H1 (cell line): Measurements from ENCODE around the gene NEDD4L. TPM values are rescaled to one million over a fixed set of nuclear protein-coding genes. Genes with fewer than 3 reads are reported as not detected.

Source experiments
- CTCF ChIA-PET: fragments of 300-600 bp; sonication (Branson Sonifier 250); formaldehyde crosslinking; loops from one replicate; lab custom pipeline; 2021; ENCODE audit not compliant: partially characterized antibody; lab: Charles Lee
- POLR2A ChIA-PET: fragments of 300-600 bp; sonication (Branson Sonifier 250); formaldehyde crosslinking; loops from one replicate; lab custom pipeline; 2021; ENCODE audit warnings: inconsistent platforms; ENCODE audit not compliant: partially characterized antibody; lab: Charles Lee
- DNase-seq, 2 experiments: peaks; one replicate each; pipeline versions ENCODE4 v3.0.0 to v3.0.0-alpha.2; 2010 to 2022; ENCODE audit warnings: low spot score in 2 of 2, low read depth in 1 of 2, mixed read lengths in 1 of 2
- FAIRE-seq: peaks from 2 replicates; lab custom pipeline; 2011; peaks lifted over from hg19 to GRCh38; lab: Jason Lieb, UNC
- H2AFZ ChIP-seq: 2 replicates; pipeline ENCODE4 v1.8.1; 2012; ENCODE audit warnings: low read length, inconsistent platforms
- H2AK5ac ChIP-seq: 2 replicates; pipeline ENCODE4 v1.6.1; 2013; ENCODE audit warnings: low read depth, low read length
- H2BK120ac ChIP-seq: replicated peaks from 2 replicates; pipeline ENCODE3; 2013; ENCODE audit warnings: low read depth, low read length, inconsistent platforms
- H2BK12ac ChIP-seq: 2 replicates; pipeline ENCODE4 v1.6.1; 2013; ENCODE audit warnings: low read depth, low read length
- H2BK15ac ChIP-seq: 2 replicates; pipeline ENCODE4 v1.6.1; 2013; ENCODE audit warnings: low read length
- H2BK20ac ChIP-seq: 2 replicates; pipeline ENCODE4 v1.6.1; 2013; ENCODE audit warnings: low read length
- H2BK5ac ChIP-seq: 2 replicates; pipeline ENCODE4 v1.6.1; 2013; ENCODE audit warnings: low read depth, low read length
- H3K14ac ChIP-seq: 2 replicates; pipeline ENCODE4 v1.6.1; 2013; ENCODE audit warnings: inconsistent platforms; ENCODE audit not compliant: insufficient read length
- H3K18ac ChIP-seq: 2 replicates; pipeline ENCODE4 v1.6.1; 2013; ENCODE audit warnings: low read length; ENCODE audit errors: extremely low read depth
- H3K23ac ChIP-seq: 2 replicates; pipeline ENCODE4 v1.6.1; 2013; ENCODE audit warnings: inconsistent platforms; ENCODE audit not compliant: insufficient read length
- H3K23me2 ChIP-seq: 2 replicates; pipeline ENCODE4 v1.6.1; 2013; ENCODE audit warnings: low read depth, low read length
- H3K27ac ChIP-seq: 2 replicates; pipeline ENCODE4 v1.6.1; 2011; ENCODE audit warnings: low read depth, low read length, inconsistent platforms
- H3K27me3 ChIP-seq, 4 experiments: replicated peaks in 1 of 4; 1 replicate in 1 of 4; 2 replicates in 3 of 4; pipeline versions ENCODE4 v1.6.1 to v1.8.1; 2011 to 2013; ENCODE audit warnings: low read length in 3 of 4, mild to moderate bottlenecking in 3 of 4, inconsistent platforms in 2 of 4, mixed read lengths in 2 of 4, moderate library complexity in 1 of 4; ENCODE audit not compliant: control insufficient read depth in 3 of 4, insufficient read depth in 3 of 4; ENCODE audit errors: extremely low read depth in 1 of 4
- H3K36me3 ChIP-seq, 4 experiments: 2 replicates each; pipeline versions ENCODE4 v1.6.1 to v1.8.1; 2011 to 2013; ENCODE audit warnings: mild to moderate bottlenecking in 4 of 4, low read length in 3 of 4, moderate library complexity in 2 of 4, control low read depth in 1 of 4, inconsistent platforms in 1 of 4; ENCODE audit not compliant: insufficient read depth in 4 of 4, control insufficient read depth in 2 of 4
- H3K4ac ChIP-seq: replicated peaks from 2 replicates; pipeline ENCODE3; 2013; ENCODE audit warnings: low read length, low read depth, mixed read lengths, inconsistent platforms; ENCODE audit not compliant: insufficient read length
- H3K4me1 ChIP-seq, 4 experiments: replicated peaks in 1 of 4; 1 replicate in 1 of 4; 2 replicates in 3 of 4; pipeline versions ENCODE4 v1.6.1 to v1.8.1; 2011 to 2013; ENCODE audit warnings: low read length in 3 of 4, inconsistent platforms in 2 of 4, mixed read lengths in 1 of 4; ENCODE audit not compliant: insufficient read depth in 4 of 4, control insufficient read depth in 3 of 4
- H3K4me2 ChIP-seq, 2 experiments: 2 replicates each; pipeline versions ENCODE4 v1.6.1 to v1.8.1; 2011 to 2013; ENCODE audit warnings: low read depth in 2 of 2, low read length in 2 of 2, control low read depth in 1 of 2, inconsistent platforms in 1 of 2, mild to moderate bottlenecking in 1 of 2; ENCODE audit not compliant: insufficient read depth in 1 of 2
- H3K4me3 ChIP-seq, 4 experiments: fragments of 200-600, 300-600 bp in 1 of 4; sonication (generic), shearing (Covaris generic), sonication (Bioruptor Twin) in 1 of 4; 2 replicates each; pipeline versions ENCODE4 v1.5.1 to v1.8.1; 2011 to 2016; ENCODE audit warnings: low read length in 4 of 4, low read depth in 3 of 4, control low read depth in 2 of 4, inconsistent platforms in 2 of 4, mild to moderate bottlenecking in 2 of 4, mixed read lengths in 1 of 4, moderate library complexity in 1 of 4; ENCODE audit not compliant: insufficient read depth in 2 of 4; ENCODE audit errors: extremely low read depth in 1 of 4
- H3K56ac ChIP-seq: replicated peaks from 2 replicates; pipeline ENCODE3; 2013; ENCODE audit warnings: low read depth, mild to moderate bottlenecking, mixed read lengths, low read length, inconsistent platforms; ENCODE audit not compliant: insufficient read length
- H3K79me1 ChIP-seq: 2 replicates; pipeline ENCODE4 v1.6.1; 2013; ENCODE audit warnings: low read depth, low read length, control low read depth
- H3K79me2 ChIP-seq, 2 experiments: 2 replicates each; pipeline versions ENCODE4 v1.6.1 to v1.8.1; 2012 to 2013; ENCODE audit warnings: low read length in 2 of 2, mild to moderate bottlenecking in 2 of 2, inconsistent platforms in 1 of 2; ENCODE audit not compliant: insufficient read depth in 2 of 2, control insufficient read depth in 1 of 2
- H3K9ac ChIP-seq, 4 experiments: replicated peaks in 1 of 4; 1 replicate in 1 of 4; 2 replicates in 3 of 4; pipeline versions ENCODE4 v1.6.1 to v1.8.1; 2011 to 2013; ENCODE audit warnings: low read depth in 3 of 4, low read length in 3 of 4, control low read depth in 2 of 4, mild to moderate bottlenecking in 2 of 4, moderate library complexity in 2 of 4, inconsistent platforms in 1 of 4; ENCODE audit errors: extremely low read depth in 1 of 4
- H3K9me3 ChIP-seq, 2 experiments: 2 replicates each; pipeline versions ENCODE4 v1.6.1 to v1.8.1; 2012 to 2013; ENCODE audit warnings: mild to moderate bottlenecking in 2 of 2, moderate library complexity in 2 of 2, control low read depth in 1 of 2, inconsistent platforms in 1 of 2, low read depth in 1 of 2, low read length in 1 of 2, mixed read lengths in 1 of 2; ENCODE audit not compliant: insufficient read depth in 2 of 2
- H4K20me1 ChIP-seq, 2 experiments: replicated peaks in 1 of 2; 2 replicates each; pipeline versions ENCODE3 to v1.8.1; 2011 to 2013; ENCODE audit warnings: inconsistent platforms in 2 of 2, low read length in 2 of 2, mild to moderate bottlenecking in 1 of 2; ENCODE audit not compliant: insufficient read depth in 2 of 2, control insufficient read depth in 1 of 2
- H4K5ac ChIP-seq: 2 replicates; pipeline ENCODE4 v1.6.1; 2013; ENCODE audit warnings: low read length, low read depth, mixed read lengths, inconsistent platforms; ENCODE audit not compliant: insufficient read length
- H4K8ac ChIP-seq: 2 replicates; pipeline ENCODE4 v1.8.0; 2013; ENCODE audit warnings: mild to moderate bottlenecking, moderate library complexity, low read length, inconsistent platforms; ENCODE audit not compliant: insufficient read depth; ENCODE audit errors: extremely low read depth
- H4K91ac ChIP-seq: replicated peaks from 2 replicates; pipeline ENCODE3; 2013; ENCODE audit warnings: low read length, mixed read lengths, inconsistent platforms; ENCODE audit not compliant: insufficient read length
- CBX8 ChIP-seq: fragments of 300-800, 300-1000 bp; sonication (generic); IDR thresholded peaks from 2 replicates; pipeline ENCODE4 v1.7.1; 2016; ENCODE audit warnings: low read depth, low read length, borderline replicate concordance
- MAFK ChIP-seq: IDR thresholded peaks from 2 replicates; pipeline ENCODE4 v1.6.1; 2012; ENCODE audit warnings: low read depth, mild to moderate bottlenecking, improper control_type of control experiment, low read length
- POLR2AphosphoS5 ChIP-seq: IDR thresholded peaks from 2 replicates; pipeline ENCODE4 v1.6.1; 2011; ENCODE audit warnings: low read depth, low read length
- SIN3A ChIP-seq, 2 experiments: IDR thresholded peaks in 1 of 2; conservative IDR thresholded peaks in 1 of 2; 2 replicates each; pipeline ENCODE4 v1.6.1; 2011 to 2012; ENCODE audit warnings: low read length in 2 of 2, improper control_type of control experiment in 1 of 2, low read depth in 1 of 2, mild to moderate bottlenecking in 1 of 2
- SIRT6 ChIP-seq: IDR thresholded peaks from one replicate; pipeline ENCODE4 v1.7.1; 2012; ENCODE audit warnings: low read length, inconsistent platforms
- WGBS, 2 experiments: shearing (Covaris generic) in 1 of 2; methylation state at CpG; one replicate each; pipeline versions ENCODE4 v1.1.6 to v1.1.7; 2013 to 2015; ENCODE audit warnings: low lambda C conversion rate in 2 of 2, mixed read lengths in 2 of 2, inconsistent platforms in 1 of 2, low coverage in 1 of 2, missing lambda C conversion rate in 1 of 2; ENCODE audit not compliant: insufficient replicate concordance in 2 of 2, insufficient coverage in 1 of 2, insufficient read length in 1 of 2; ENCODE audit errors: extremely low coverage in 1 of 2, missing lambda C conversion rate in 1 of 2; 5-methylcytosine and 5-hydroxymethylcytosine counted together
- polyA plus RNA-seq, 7 experiments: library from polyadenylated mRNA; depleted of rRNA in 3 of 7; stranded (reverse) in 5 of 7; unstranded in 2 of 7; fragments of >200 nt in 5 of 7; fragments of 200-250 nt in 2 of 7; gene quantifications; 1 replicate in 5 of 7; 2 replicates in 1 of 7; 4 replicates in 1 of 7; pipeline versions ENCODE4 v1.2.1 to v1.2.3, GENCODE V29; 2011 to 2013; ENCODE audit warnings: missing spikeins in 2 of 7, mixed read lengths in 2 of 7
- total RNA-seq: library from RNA; stranded (reverse); fragmentation: NEBNext Ultra II Directional; extraction: Animal tissue kit (Norgen Biotek cat#: 25700); gene quantifications from 2 replicates; pipeline ENCODE4 v1.2.1, GENCODE V29; 2021
- TF ChIP-seq, protein P1 (sequence below): IDR thresholded peaks from 2 replicates; pipeline ENCODE4 v1.6.1; 2011; ENCODE audit warnings: low read length, improper control_type of control experiment

The NEDD4L gene
- total and polyA plus RNA-seq, 2 of the 8 experiments (the other 6 are each of a cell fraction or from before 2014, with no cell fraction given) = 37.3 to 69.8 TPM

DNA sequence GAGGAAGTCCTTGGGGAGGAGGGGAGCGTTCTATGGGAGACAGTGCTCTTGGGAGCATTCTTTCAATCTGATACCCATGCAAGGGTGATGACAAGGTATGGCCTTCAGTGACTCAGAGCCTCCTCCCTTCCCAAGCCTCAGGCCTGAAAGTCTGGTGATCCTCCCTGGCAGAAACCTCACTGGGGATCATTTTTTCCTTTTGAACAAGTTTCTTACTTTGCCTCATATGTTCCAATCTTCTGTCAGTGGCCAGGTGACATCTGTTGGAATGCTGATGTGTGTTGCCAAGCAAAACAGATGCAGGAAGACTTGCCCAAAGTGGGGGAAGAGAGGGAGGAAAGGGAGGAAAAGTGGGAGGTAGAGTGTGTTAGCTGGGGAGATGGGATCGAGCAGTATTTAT is 224.8 kb downstream of the NEDD4L start:
- H4K8ac ChIP-seq = no peak overlapping the region
- H3K14ac ChIP-seq = no peak overlapping the region
- ChIA-PET POLR2A (no interaction called here), CTCF (no interaction called here)
- H2BK5ac ChIP-seq = no peak overlapping the region
- H3K23me2 ChIP-seq = no peaks in the 10 kb centered on the region
- H2BK120ac ChIP-seq = no peak overlapping the region
- no peak overlapping the region for H2BK20ac ChIP-seq
- H3K9me3 ChIP-seq = no peaks in the 10 kb centered on the region
- H3K36me3 ChIP-seq = no peaks in the 10 kb centered on the region
- H4K20me1 ChIP-seq = no peaks in the 10 kb centered on the region
- peaks cover 8% of the 10 kb centered on the region; the same call in 1 of the 2 replicates for H3K79me1 ChIP-seq
- no peak overlapping the region for H3K9ac ChIP-seq
- H3K56ac ChIP-seq = no peak overlapping the region
- H3K27me3 ChIP-seq = no peaks in the 10 kb centered on the region
- no peak overlapping the region for H2BK15ac ChIP-seq
- H4K5ac ChIP-seq = no peak overlapping the region
- no peak overlapping the region for H2AFZ ChIP-seq
- no peak overlapping the region for H3K4me3 ChIP-seq
- H3K18ac ChIP-seq = no peak overlapping the region
- H2BK12ac ChIP-seq = no peak overlapping the region
- TF ChIP-seq POLR2AphosphoS5 (no peak), CBX8 (no peak), MAFK (no peak), SIRT6 (no peak), SIN3A (conservative IDR thresholded peaks at IDR 0.05 in 1 of 2, IDR thresholded peaks at IDR 0.05 in 1 of 2; ENCODE audit: low read depth in 1 of 2, low read length in 2 of 2) (no peak)
- TF ChIP-seq, protein P1, sequence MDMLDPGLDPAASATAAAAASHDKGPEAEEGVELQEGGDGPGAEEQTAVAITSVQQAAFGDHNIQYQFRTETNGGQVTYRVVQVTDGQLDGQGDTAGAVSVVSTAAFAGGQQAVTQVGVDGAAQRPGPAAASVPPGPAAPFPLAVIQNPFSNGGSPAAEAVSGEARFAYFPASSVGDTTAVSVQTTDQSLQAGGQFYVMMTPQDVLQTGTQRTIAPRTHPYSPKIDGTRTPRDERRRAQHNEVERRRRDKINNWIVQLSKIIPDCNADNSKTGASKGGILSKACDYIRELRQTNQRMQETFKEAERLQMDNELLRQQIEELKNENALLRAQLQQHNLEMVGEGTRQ = no peak
- no peak overlapping the region for H3K4me2 ChIP-seq
- H3K4me1 ChIP-seq = peaks cover 0 to 10% (median 2%) of the 10 kb centered on the region in 4 experiments; a peak in 5 of 7 replicates
- WGBS, 2 experiments = 92% methylated on average over 2 of the region's 2 CpGs; no CpG with 5 or more reads in 1 of the 2 experiments
- H3K23ac ChIP-seq = no peak overlapping the region
- FAIRE-seq (no peak), DNase-seq (no peak)
- peaks cover 0 to 35% of the 10 kb centered on the region in 2 experiments; a peak in 2 of 4 replicates for H3K79me2 ChIP-seq
- H2AK5ac ChIP-seq = no peak overlapping the region
- H3K4ac ChIP-seq = no peak overlapping the region
- no peak overlapping the region for H4K91ac ChIP-seq
- 0 out of 2 replicates have a peak overlapping the region, but pooled peaks have one; percentile 23 for H3K27ac ChIP-seq
